ENCODE measurements around the gene TSGA10. TPM values are rescaled to one million over a fixed set of nuclear protein-coding genes. Genes with fewer than 3 reads are reported as not detected.
"Not testable (repeated sequence)": the region's sequence is repeated elsewhere in the genome, so short reads cannot be mapped to it uniquely, and the experiment has no call there.

The TSGA10 gene
- polyA plus RNA-seq, 2 donors: 1.7 to 3.2 TPM

GRCh38 chr2:99035920-99036319, 118.8 kb downstream of the TSGA10 start:
- no peaks in the 10 kb centered on the region for H3K4me1 ChIP-seq (ENCODE audit: control insufficient read depth in 2 of 2, insufficient read depth in 2 of 2, low read length in 1 of 2)
- no peak overlapping the region for H3K27ac ChIP-seq (ENCODE audit: low read depth in 2 of 2, low read length in 1 of 2)
- no peaks in the 10 kb centered on the region for H3K27me3 ChIP-seq (ENCODE audit: control insufficient read depth in 1 of 2, insufficient read depth in 2 of 2, low read length in 2 of 2)
- no peaks in the 10 kb centered on the region for H3K9me3 ChIP-seq (ENCODE audit: control insufficient read depth in 2 of 2, insufficient read depth in 1 of 2, low read depth in 1 of 2, low read length in 1 of 2)
- H3K36me3 ChIP-seq (ENCODE audit: control insufficient read depth in 2 of 2, insufficient read depth in 2 of 2, low read length in 1 of 2): no peaks in the 10 kb centered on the region
- 72 to 88% methylated on average over 1 of the region's 1 CpG for WGBS, 2 donors
- no peak overlapping the region for H3K4me3 ChIP-seq (ENCODE audit: low read depth in 1 of 2, low read length in 2 of 2)

- Histone ChIP-seq H3K36me3 (ENCODE audit: control insufficient read depth in 2 of 2, insufficient read depth in 2 of 2, low read length in 1 of 2) (no peaks in the 10 kb centered on the region), H3K4me3 (ENCODE audit: low read depth in 1 of 2, low read length in 2 of 2) (no peak overlapping the region), H3K9me3 (ENCODE audit: control insufficient read depth in 2 of 2, insufficient read depth in 1 of 2, low read depth in 1 of 2, low read length in 1 of 2) (no peaks in the 10 kb centered on the region), H3K4me1 (ENCODE audit: control insufficient read depth in 2 of 2, insufficient read depth in 2 of 2, low read length in 1 of 2) (no peaks in the 10 kb centered on the region), H3K27me3 (ENCODE audit: control insufficient read depth in 1 of 2, insufficient read depth in 2 of 2, low read length in 2 of 2) (no peaks in the 10 kb centered on the region), H3K27ac (ENCODE audit: low read depth in 2 of 2, low read length in 1 of 2) (no peak overlapping the region)
- WGBS, 2 donors: 64 to 77% methylated on average over 6 of the region's 6 CpGs
These were observed 122.0 kb downstream of the TSGA10 start for GRCh38 chr2:99032786-99033185.

- 70 to 77% methylated on average over 2 of the region's 2 CpGs for WGBS, 2 donors
- Histone ChIP-seq H3K27me3 (ENCODE audit: control insufficient read depth in 1 of 2, insufficient read depth in 2 of 2, low read length in 2 of 2) (no peaks in the 10 kb centered on the region), H3K27ac (ENCODE audit: low read depth in 2 of 2, low read length in 1 of 2) (no peak overlapping the region), H3K9me3 (ENCODE audit: control insufficient read depth in 2 of 2, insufficient read depth in 1 of 2, low read depth in 1 of 2, low read length in 1 of 2) (peaks cover 0 to under 1% of the 10 kb centered on the region in 2 donors), H3K36me3 (ENCODE audit: control insufficient read depth in 2 of 2, insufficient read depth in 2 of 2, low read length in 1 of 2) (no peaks in the 10 kb centered on the region), H3K4me3 (ENCODE audit: low read depth in 1 of 2, low read length in 2 of 2) (no peak overlapping the region), H3K4me1 (ENCODE audit: control insufficient read depth in 2 of 2, insufficient read depth in 2 of 2, low read length in 1 of 2) (no peaks in the 10 kb centered on the region)
These were observed 122.7 kb downstream of the TSGA10 start for GRCh38 chr2:99032001-99032400.

DNA sequence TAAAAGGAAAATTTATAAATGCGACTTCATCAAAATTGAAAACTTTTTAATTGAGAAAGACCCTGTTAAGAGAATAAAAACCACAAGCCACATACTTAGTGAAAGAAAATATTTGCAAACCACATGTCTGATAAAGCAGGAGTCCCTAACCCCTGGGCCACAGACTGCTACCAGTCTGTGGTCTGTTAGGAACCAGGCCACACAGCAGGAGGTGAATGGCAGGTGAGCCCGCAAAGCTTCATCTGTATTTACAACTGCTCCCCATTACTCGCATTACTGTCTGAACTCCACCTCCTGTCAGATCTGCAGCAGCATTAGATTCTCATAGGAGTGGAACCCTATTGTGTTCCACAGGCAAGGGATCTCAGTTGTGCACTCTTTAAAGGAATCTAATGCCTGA, 123.3 kb downstream of the TSGA10 start:
- no peaks in the 10 kb centered on the region for H3K36me3 ChIP-seq (ENCODE audit: control insufficient read depth in 2 of 2, insufficient read depth in 2 of 2, low read length in 1 of 2)
- no peaks in the 10 kb centered on the region for H3K27me3 ChIP-seq (ENCODE audit: control insufficient read depth in 1 of 2, insufficient read depth in 2 of 2, low read length in 2 of 2)
- H3K4me1 ChIP-seq (ENCODE audit: control insufficient read depth in 2 of 2, insufficient read depth in 2 of 2, low read length in 1 of 2): no peaks in the 10 kb centered on the region
- 81 to 82% methylated on average over 3 of the region's 3 CpGs for WGBS, 2 donors
- no peak overlapping the region for H3K4me3 ChIP-seq (ENCODE audit: low read depth in 1 of 2, low read length in 2 of 2)
- no peak overlapping the region for H3K27ac ChIP-seq (ENCODE audit: low read depth in 2 of 2, low read length in 1 of 2)
- peaks cover 0 to 2% of the 10 kb centered on the region in 2 donors for H3K9me3 ChIP-seq (ENCODE audit: control insufficient read depth in 2 of 2, insufficient read depth in 1 of 2, low read depth in 1 of 2, low read length in 1 of 2)

DNA sequence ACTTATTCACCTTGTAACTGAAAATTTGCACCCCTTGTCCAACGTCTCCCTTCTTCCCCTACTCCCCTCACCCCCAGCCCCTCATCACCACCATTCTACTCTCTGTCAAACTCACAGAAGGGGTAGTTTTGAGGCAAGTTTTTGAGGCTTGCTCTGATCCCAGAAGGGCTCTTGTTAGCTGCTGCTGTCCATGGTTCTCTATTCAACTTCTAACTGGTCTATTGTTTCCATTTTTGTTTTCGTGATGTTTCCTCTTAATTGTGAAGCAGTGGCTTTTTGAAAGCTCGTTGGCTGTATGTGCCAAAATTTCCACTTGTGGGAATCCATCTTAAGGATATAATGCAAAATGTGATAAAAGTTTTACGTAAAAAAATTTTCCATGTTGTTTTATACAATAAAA, 126.2 kb downstream of the TSGA10 start:
- Histone ChIP-seq H3K4me3 (ENCODE audit: low read depth in 1 of 2, low read length in 2 of 2) (no peak overlapping the region), H3K4me1 (ENCODE audit: control insufficient read depth in 2 of 2, insufficient read depth in 2 of 2, low read length in 1 of 2) (no peaks in the 10 kb centered on the region), H3K36me3 (ENCODE audit: control insufficient read depth in 2 of 2, insufficient read depth in 2 of 2, low read length in 1 of 2) (no peaks in the 10 kb centered on the region), H3K27me3 (ENCODE audit: control insufficient read depth in 1 of 2, insufficient read depth in 2 of 2, low read length in 2 of 2) (no peaks in the 10 kb centered on the region), H3K9me3 (ENCODE audit: control insufficient read depth in 2 of 2, insufficient read depth in 1 of 2, low read depth in 1 of 2, low read length in 1 of 2) (peaks cover 0 to 2% of the 10 kb centered on the region in 2 donors), H3K27ac (ENCODE audit: low read depth in 2 of 2, low read length in 1 of 2) (no peak overlapping the region)
- WGBS, 2 donors: 67 to 77% methylated on average over 4 of the region's 4 CpGs

- Histone ChIP-seq H3K36me3 (ENCODE audit: control insufficient read depth in 2 of 2, insufficient read depth in 2 of 2, low read length in 1 of 2) (no peaks in the 10 kb centered on the region), H3K9me3 (ENCODE audit: control insufficient read depth in 2 of 2, insufficient read depth in 1 of 2, low read depth in 1 of 2, low read length in 1 of 2) (peaks cover 0 to 2% of the 10 kb centered on the region in 2 donors), H3K27ac (ENCODE audit: low read depth in 2 of 2, low read length in 1 of 2) (no peak overlapping the region), H3K27me3 (ENCODE audit: control insufficient read depth in 1 of 2, insufficient read depth in 2 of 2, low read length in 2 of 2) (no peaks in the 10 kb centered on the region), H3K4me1 (ENCODE audit: control insufficient read depth in 2 of 2, insufficient read depth in 2 of 2, low read length in 1 of 2) (no peaks in the 10 kb centered on the region), H3K4me3 (ENCODE audit: low read depth in 1 of 2, low read length in 2 of 2) (no peak overlapping the region)
- 64 to 65% methylated on average over 4 of the region's 4 CpGs for WGBS, 2 donors
These were observed 126.9 kb downstream of the TSGA10 start for GRCh38 chr2:99027856-99028255.

DNA sequence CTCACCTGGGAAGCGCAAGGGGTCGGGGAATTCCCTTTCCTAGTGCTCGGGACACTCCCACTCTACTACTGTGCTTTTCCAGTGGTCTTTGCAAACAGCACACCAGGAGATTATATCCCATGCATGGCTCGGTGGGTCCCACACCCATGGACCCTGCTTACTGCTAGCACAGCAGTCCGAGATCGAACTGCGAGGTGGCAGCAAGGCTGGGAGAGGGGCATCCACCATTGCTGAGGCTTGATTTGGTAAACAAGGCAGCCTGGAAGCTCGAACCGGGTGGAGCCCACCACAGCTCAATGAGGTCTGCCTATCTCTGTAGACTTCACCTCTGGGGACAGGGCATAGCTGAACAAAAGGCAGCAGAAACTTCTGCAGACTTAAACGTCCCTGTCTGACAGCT, 154.0 kb downstream of the TSGA10 start:
- 88 to 90% methylated on average over 10 of the region's 10 CpGs for WGBS, 2 donors
- H3K27ac ChIP-seq (ENCODE audit: low read depth in 2 of 2, low read length in 1 of 2): no peak overlapping the region
- H3K27me3 ChIP-seq (ENCODE audit: control insufficient read depth in 1 of 2, insufficient read depth in 2 of 2, low read length in 2 of 2): no peaks in the 10 kb centered on the region
- H3K36me3 ChIP-seq (ENCODE audit: control insufficient read depth in 2 of 2, insufficient read depth in 2 of 2, low read length in 1 of 2): no peaks in the 10 kb centered on the region
- H3K4me3 ChIP-seq (ENCODE audit: low read depth in 1 of 2, low read length in 2 of 2): no peak overlapping the region
- H3K9me3 ChIP-seq (ENCODE audit: control insufficient read depth in 2 of 2, insufficient read depth in 1 of 2, low read depth in 1 of 2, low read length in 1 of 2): peaks cover 0 to 3% of the 10 kb centered on the region in 2 donors
- no peaks in the 10 kb centered on the region for H3K4me1 ChIP-seq (ENCODE audit: control insufficient read depth in 2 of 2, insufficient read depth in 2 of 2, low read length in 1 of 2)

DNA sequence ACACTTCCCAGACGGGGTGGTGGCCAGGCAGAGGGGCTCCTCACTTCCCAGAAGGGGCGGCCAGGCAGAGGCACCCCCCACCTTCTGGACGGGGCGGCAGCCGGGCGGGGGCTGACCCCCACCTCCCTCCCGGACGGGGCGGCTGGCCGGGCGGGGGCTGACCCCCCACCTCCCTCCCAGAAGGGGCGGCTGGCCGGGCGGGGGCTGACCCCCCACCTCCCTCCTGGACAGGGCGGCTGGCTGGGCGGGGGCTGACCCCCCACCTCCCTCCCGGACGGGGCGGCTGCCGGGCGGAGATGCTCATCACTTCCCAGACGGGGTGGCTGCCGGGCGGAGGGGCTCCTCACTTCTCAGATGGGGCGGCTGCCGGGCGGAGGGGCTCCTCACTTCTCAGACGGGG, 166.0 kb downstream of the TSGA10 start:
- not testable (repeated sequence) for H3K36me3 ChIP-seq (ENCODE audit: control insufficient read depth in 2 of 2, insufficient read depth in 2 of 2, low read length in 1 of 2)
- 98 to 99% methylated on average over 9 to 28 of the region's 28 CpGs for WGBS, 2 donors

DNA sequence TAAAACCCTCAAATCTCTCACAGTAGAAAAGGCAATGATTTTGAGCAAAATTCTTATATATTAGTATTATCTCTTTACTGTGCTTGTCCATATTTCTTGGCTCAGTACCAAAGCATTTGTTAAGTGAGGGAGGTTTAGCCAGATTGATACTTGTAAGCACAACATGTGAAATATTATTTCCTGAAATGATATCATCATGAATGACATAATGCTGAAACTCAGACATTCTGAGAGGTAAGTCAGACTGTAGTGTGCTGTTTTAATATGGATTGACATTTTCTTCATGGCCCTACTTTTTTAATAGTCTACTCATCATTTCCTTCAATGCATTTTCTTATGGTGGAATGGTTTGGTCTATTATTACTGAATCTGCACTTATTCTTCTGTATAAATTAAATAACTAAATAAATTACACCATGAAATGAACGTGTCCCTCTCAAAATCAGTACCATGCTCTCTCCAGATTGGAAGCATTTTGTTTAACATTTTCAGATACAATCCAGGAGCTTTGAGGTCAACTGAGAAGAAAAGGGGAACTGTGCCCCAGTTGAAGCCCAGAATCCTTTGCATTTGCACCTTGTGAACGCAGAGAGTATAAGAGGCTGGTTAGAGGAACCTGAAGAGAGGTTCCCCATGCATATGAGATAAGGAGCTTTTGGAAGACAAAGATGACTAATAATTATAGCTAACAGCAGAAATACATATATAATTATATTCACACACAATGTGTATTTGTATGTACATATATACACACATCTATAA, 168.7 kb downstream of the TSGA10 start:
- WGBS, 2 donors: 67 to 68% methylated on average over 2 of the region's 2 CpGs
- no peaks in the 10 kb centered on the region for H3K4me1 ChIP-seq (ENCODE audit: control insufficient read depth in 2 of 2, insufficient read depth in 2 of 2, low read length in 1 of 2)
- H3K27ac ChIP-seq (ENCODE audit: low read depth in 2 of 2, low read length in 1 of 2): no peak overlapping the region
- no peaks in the 10 kb centered on the region for H3K9me3 ChIP-seq (ENCODE audit: control insufficient read depth in 2 of 2, insufficient read depth in 1 of 2, low read depth in 1 of 2, low read length in 1 of 2)
- no peaks in the 10 kb centered on the region for H3K27me3 ChIP-seq (ENCODE audit: control insufficient read depth in 1 of 2, insufficient read depth in 2 of 2, low read length in 2 of 2)
- no peaks in the 10 kb centered on the region for H3K36me3 ChIP-seq (ENCODE audit: control insufficient read depth in 2 of 2, insufficient read depth in 2 of 2, low read length in 1 of 2)
- H3K4me3 ChIP-seq (ENCODE audit: low read depth in 1 of 2, low read length in 2 of 2): no peak overlapping the region

More for the DNA sequence above, 166.0 kb downstream of the TSGA10 start:
- not testable (repeated sequence) for H3K4me1 ChIP-seq (ENCODE audit: control insufficient read depth in 2 of 2, insufficient read depth in 2 of 2, low read length in 1 of 2); H3K27ac ChIP-seq (ENCODE audit: low read depth in 2 of 2, low read length in 1 of 2); H3K27me3 ChIP-seq (ENCODE audit: control insufficient read depth in 1 of 2, insufficient read depth in 2 of 2, low read length in 2 of 2); H3K9me3 ChIP-seq (ENCODE audit: control insufficient read depth in 2 of 2, insufficient read depth in 1 of 2, low read depth in 1 of 2, low read length in 1 of 2); H3K4me3 ChIP-seq (ENCODE audit: low read depth in 1 of 2, low read length in 2 of 2)

GRCh38 chr2:98975611-98976010, 179.1 kb downstream of the TSGA10 start:
- 64 to 67% methylated on average over 2 of the region's 2 CpGs for WGBS, 2 donors

More at GRCh38 chr2:98975611-98976010, 179.1 kb downstream of the TSGA10 start:
- no peaks in the 10 kb centered on the region for H3K36me3 ChIP-seq (ENCODE audit: control insufficient read depth in 2 of 2, insufficient read depth in 2 of 2, low read length in 1 of 2)
- no peaks in the 10 kb centered on the region for H3K27me3 ChIP-seq (ENCODE audit: control insufficient read depth in 1 of 2, insufficient read depth in 2 of 2, low read length in 2 of 2)
- H3K4me3 ChIP-seq (ENCODE audit: low read depth in 1 of 2, low read length in 2 of 2): no peak overlapping the region
- H3K4me1 ChIP-seq (ENCODE audit: control insufficient read depth in 2 of 2, insufficient read depth in 2 of 2, low read length in 1 of 2): no peaks in the 10 kb centered on the region
- H3K9me3 ChIP-seq (ENCODE audit: control insufficient read depth in 2 of 2, insufficient read depth in 1 of 2, low read depth in 1 of 2, low read length in 1 of 2): no peaks in the 10 kb centered on the region
- no peak overlapping the region for H3K27ac ChIP-seq (ENCODE audit: low read depth in 2 of 2, low read length in 1 of 2)
